ENCODE measurements around the gene RPS19BP1. TPM values are rescaled to one million over a fixed set of nuclear protein-coding genes. Genes with fewer than 3 reads are reported as not detected.

RPS19BP1 gene
- total and polyA plus RNA-seq, 3 donors from 2014 or later, result 97.7 to 158 (median 156) TPM

DNA sequence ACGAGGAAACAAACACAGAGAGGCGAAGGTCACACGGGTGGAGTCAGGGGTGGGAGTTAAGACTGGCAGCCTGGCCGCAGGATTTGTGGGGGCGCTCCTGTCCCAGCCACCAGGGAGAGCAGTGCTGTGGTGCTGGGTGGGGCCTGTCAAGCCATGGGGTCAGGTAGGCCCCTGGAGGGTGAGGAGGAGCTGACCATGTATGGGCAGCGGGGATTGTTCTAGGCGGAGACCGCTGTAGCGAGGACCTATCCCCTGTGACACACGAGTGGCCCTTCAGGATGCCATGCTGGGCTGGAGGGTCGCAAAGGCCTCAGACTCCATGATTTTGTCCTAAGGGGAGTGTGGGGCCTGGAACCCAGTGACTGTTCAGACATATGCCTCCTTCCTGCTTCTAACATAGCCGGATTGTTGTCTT lies 1.6 kb upstream of the RPS19BP1 start:
- no peak overlapping the region for H3K4me3 ChIP-seq
- H3K9me3 ChIP-seq, result no peaks in the 10 kb centered on the region
- intact Hi-C loops (cut with DNase I; ENCODE audit: low total_unique reads), result no loop called here
- H3K27me3 ChIP-seq, result no peaks in the 10 kb centered on the region
- H3K4me1 ChIP-seq, result peaks cover 20% of the 10 kb centered on the region
- TF ChIP-seq POLR2A (IDR thresholded peaks at IDR 0.05) (no peak), CTCF (IDR thresholded peaks at IDR 0.05) (no peak)
- WGBS, 2 donors, result 58 to 62% methylated on average over 12 of the region's 12 CpGs
- DNase-seq, result no peak
- H3K27ac ChIP-seq, result peak overlapping the region in 1 of 2 donors; percentile 67
- no peaks in the 10 kb centered on the region for H3K36me3 ChIP-seq (ENCODE audit: low read depth, missing control alignments)

GRCh38 chr22:39530692-39531331 lies 1.7 kb downstream of the RPS19BP1 start:
- no peaks in the 10 kb centered on the region for H3K27me3 ChIP-seq
- TF ChIP-seq CTCF (IDR thresholded peaks at IDR 0.05), result peak in 2 of 3 experiments; percentile 24 to 46
- no peak for TF ChIP-seq POLR2A (IDR thresholded peaks at IDR 0.05)
- H3K9me3 ChIP-seq, result no peaks in the 10 kb centered on the region
- peaks cover 41% of the 10 kb centered on the region for H3K4me1 ChIP-seq
- intact Hi-C loops (cut with DNase I; ENCODE audit: low total_unique reads), result no loop called here
- H3K4me3 ChIP-seq, result no peak overlapping the region
- 56 to 58% methylated on average over 8 to 9 of the region's 9 CpGs for WGBS, 2 donors
- DNase-seq, result no peak
- no peaks in the 10 kb centered on the region for H3K36me3 ChIP-seq (ENCODE audit: low read depth, missing control alignments)
- no peak overlapping the region for H3K27ac ChIP-seq

DNA sequence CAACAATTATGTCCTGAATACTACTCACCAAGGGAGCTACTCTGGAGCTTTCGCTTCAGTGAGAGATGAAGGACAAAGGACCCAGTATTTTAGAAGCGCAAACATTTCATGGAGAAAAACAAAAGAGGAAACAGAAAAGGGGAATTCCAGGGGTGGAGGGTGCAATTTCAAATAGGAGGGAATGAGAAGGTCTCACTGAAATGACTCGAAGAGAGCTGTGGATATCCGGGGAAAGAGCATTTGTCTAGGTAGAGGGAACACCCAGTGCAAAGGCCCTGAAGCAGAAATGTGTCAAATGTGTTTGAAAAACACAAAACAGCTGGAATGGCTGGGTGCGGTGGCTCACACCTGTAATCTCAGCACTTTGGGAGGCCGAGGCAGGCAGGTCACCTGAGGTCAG lies 2.4 kb downstream of the RPS19BP1 start:
- H3K36me3 ChIP-seq (ENCODE audit: low read depth, missing control alignments), result no peaks in the 10 kb centered on the region

GRCh38 chr22:39529487-39529851 lies 3.1 kb downstream of the RPS19BP1 start:
- Histone ChIP-seq H3K27ac (peak overlapping the region in 1 of 2 donors; percentile 42), H3K4me3 (no peak overlapping the region), H3K9me3 (no peaks in the 10 kb centered on the region), H3K27me3 (no peaks in the 10 kb centered on the region), H3K36me3 (ENCODE audit: low read depth, missing control alignments) (no peaks in the 10 kb centered on the region), H3K4me1 (peaks cover 48% of the 10 kb centered on the region)
- DNase-seq, result no peak
- 27 to 39% methylated on average over 13 to 17 of the region's 17 CpGs for WGBS, 2 donors
- TF ChIP-seq POLR2A (IDR thresholded peaks at IDR 0.05) (no peak), CTCF (IDR thresholded peaks at IDR 0.05) (no peak)
- intact Hi-C loops (cut with DNase I; ENCODE audit: low total_unique reads), result loop anchor here (10.0 kb wide), 2 partner anchors 215 to 355 kb away; partner anchors contain the start of gene RPL3

More for the DNA sequence above, 2.4 kb downstream of the RPS19BP1 start:
- Histone ChIP-seq H3K27me3 (no peaks in the 10 kb centered on the region), H3K4me1 (peaks cover 41% of the 10 kb centered on the region), H3K9me3 (no peaks in the 10 kb centered on the region), H3K4me3 (no peak overlapping the region), H3K27ac (no peak overlapping the region)
- intact Hi-C loops (cut with DNase I; ENCODE audit: low total_unique reads), result no loop called here
- no peak for DNase-seq
- 71 to 77% methylated on average over 6 of the region's 6 CpGs for WGBS, 2 donors
- TF ChIP-seq POLR2A (IDR thresholded peaks at IDR 0.05), result no peak
- no peak for TF ChIP-seq CTCF (IDR thresholded peaks at IDR 0.05)
